Loucy (cell line): ENCODE measurements around the gene PLEKHG4B.
"Not testable (repeated sequence)": the region's sequence is repeated elsewhere in the genome, so short reads cannot be mapped to it uniquely, and the experiment has no call there.

Experiments
- H2AFZ ChIP-seq: fragments of 200-600 bp; sonication (generic); 2 replicates; pipeline ENCODE4 v1.6.0; 2016; ENCODE audit warnings: antibody characterized with exemption, mild to moderate bottlenecking, low read length, moderate library complexity
- H3F3A ChIP-seq: fragments of 200-600 bp; 2 replicates; pipeline ENCODE4 v1.6.0; 2016; ENCODE audit warnings: antibody characterized with exemption, low read depth, mild to moderate bottlenecking
- H3K27me3 ChIP-seq: fragments of 200-600 bp; sonication (generic); 2 replicates; pipeline ENCODE4 v1.6.1; 2014; ENCODE audit warnings: low read length, mild to moderate bottlenecking; ENCODE audit not compliant: insufficient read depth, poor library complexity, severe bottlenecking
- H3K36me3 ChIP-seq: fragments of 200-600 bp; sonication (generic); 2 replicates; pipeline ENCODE4 v1.6.1; 2016; ENCODE audit warnings: low read length; ENCODE audit not compliant: insufficient read depth
- H3K4me1 ChIP-seq: fragments of 200-600 bp; sonication (generic); 2 replicates; pipeline ENCODE4 v1.5.1; 2014; ENCODE audit warnings: low read length, mild to moderate bottlenecking; ENCODE audit not compliant: insufficient read depth, poor library complexity, severe bottlenecking
- H3K4me2 ChIP-seq: fragments of 200-600 bp; sonication (generic); 2 replicates; pipeline ENCODE4 v1.6.0; 2014; ENCODE audit warnings: antibody characterized with exemption, low read length, low read depth, mild to moderate bottlenecking; ENCODE audit not compliant: poor library complexity, severe bottlenecking
- H3K4me3 ChIP-seq: fragments of 200-600 bp; sonication (generic); 2 replicates; pipeline ENCODE4 v1.5.1; 2014; ENCODE audit warnings: low read length, mild to moderate bottlenecking, mixed read lengths; ENCODE audit not compliant: poor library complexity, severe bottlenecking
- H3K79me2 ChIP-seq: fragments of 200-600 bp; sonication (generic); 2 replicates; pipeline ENCODE4 v1.6.1; 2014; ENCODE audit warnings: low read length; ENCODE audit not compliant: insufficient read depth
- H3K9ac ChIP-seq: fragments of 200-600 bp; sonication (generic); 2 replicates; pipeline ENCODE4 v1.6.0; 2014; ENCODE audit warnings: mild to moderate bottlenecking, low read depth, low read length, moderate library complexity; ENCODE audit not compliant: poor library complexity, severe bottlenecking
- H3K9me2 ChIP-seq: fragments of 200-600 bp; sonication (generic); replicated peaks from 2 replicates; pipeline ENCODE4 v1.6.1; 2016; ENCODE audit warnings: low read depth, low read length, mixed read lengths
- H3K9me3 ChIP-seq: fragments of 200-600 bp; sonication (generic); 2 replicates; pipeline ENCODE4 v1.6.1; 2014; ENCODE audit warnings: mild to moderate bottlenecking, antibody characterized with exemption, low read length, low read depth; ENCODE audit not compliant: insufficient read depth
- H4K20me1 ChIP-seq: fragments of 200-600 bp; sonication (generic); 2 replicates; pipeline ENCODE4 v1.6.0; 2014; ENCODE audit warnings: antibody characterized with exemption, low read length, mild to moderate bottlenecking; ENCODE audit not compliant: insufficient read depth, poor library complexity, severe bottlenecking
- EZH2phosphoT487 ChIP-seq: fragments of 200-600 bp; IDR thresholded peaks from 2 replicates; pipeline ENCODE4 v1.6.1; 2018; ENCODE audit warnings: antibody characterized with exemption, mild to moderate bottlenecking, moderate library complexity, borderline replicate concordance
- TF ChIP-seq, protein P1 (sequence below): fragments of 200-600 bp; sonication (generic); conservative IDR thresholded peaks from 2 replicates; pipeline ENCODE4 v1.5.1; 2014; ENCODE audit warnings: mild to moderate bottlenecking, antibody characterized with exemption, low read length

Gene PLEKHG4B, protein sequence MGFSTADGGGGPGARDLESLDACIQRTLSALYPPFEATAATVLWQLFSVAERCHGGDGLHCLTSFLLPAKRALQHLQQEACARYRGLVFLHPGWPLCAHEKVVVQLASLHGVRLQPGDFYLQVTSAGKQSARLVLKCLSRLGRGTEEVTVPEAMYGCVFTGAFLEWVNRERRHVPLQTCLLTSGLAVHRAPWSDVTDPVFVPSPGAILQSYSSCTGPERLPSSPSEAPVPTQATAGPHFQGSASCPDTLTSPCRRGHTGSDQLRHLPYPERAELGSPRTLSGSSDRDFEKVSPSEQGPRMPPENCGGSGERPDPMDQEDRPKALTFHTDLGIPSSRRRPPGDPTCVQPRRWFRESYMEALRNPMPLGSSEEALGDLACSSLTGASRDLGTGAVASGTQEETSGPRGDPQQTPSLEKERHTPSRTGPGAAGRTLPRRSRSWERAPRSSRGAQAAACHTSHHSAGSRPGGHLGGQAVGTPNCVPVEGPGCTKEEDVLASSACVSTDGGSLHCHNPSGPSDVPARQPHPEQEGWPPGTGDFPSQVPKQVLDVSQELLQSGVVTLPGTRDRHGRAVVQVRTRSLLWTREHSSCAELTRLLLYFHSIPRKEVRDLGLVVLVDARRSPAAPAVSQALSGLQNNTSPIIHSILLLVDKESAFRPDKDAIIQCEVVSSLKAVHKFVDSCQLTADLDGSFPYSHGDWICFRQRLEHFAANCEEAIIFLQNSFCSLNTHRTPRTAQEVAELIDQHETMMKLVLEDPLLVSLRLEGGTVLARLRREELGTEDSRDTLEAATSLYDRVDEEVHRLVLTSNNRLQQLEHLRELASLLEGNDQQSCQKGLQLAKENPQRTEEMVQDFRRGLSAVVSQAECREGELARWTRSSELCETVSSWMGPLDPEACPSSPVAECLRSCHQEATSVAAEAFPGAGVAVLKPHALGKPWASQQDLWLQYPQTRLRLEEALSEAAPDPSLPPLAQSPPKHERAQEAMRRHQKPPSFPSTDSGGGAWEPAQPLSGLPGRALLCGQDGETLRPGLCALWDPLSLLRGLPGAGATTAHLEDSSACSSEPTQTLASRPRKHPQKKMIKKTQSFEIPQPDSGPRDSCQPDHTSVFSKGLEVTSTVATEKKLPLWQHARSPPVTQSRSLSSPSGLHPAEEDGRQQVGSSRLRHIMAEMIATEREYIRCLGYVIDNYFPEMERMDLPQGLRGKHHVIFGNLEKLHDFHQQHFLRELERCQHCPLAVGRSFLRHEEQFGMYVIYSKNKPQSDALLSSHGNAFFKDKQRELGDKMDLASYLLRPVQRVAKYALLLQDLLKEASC (N-terminal part only)

GRCh38 chr5:91556-92263 is at the start of gene PLEKHG4B:
Gene PLEKHG4B (plus strand): TSS chr5:92168. CDS start chr5:92232, 64 bp downstream.
- no peaks in the 10 kb centered on the region for H3K9me2 ChIP-seq
- no peak within 1 kb of the TSS for H3K4me2 ChIP-seq
- no peak within 1 kb of the TSS for H3K4me3 ChIP-seq
- no peaks in the 10 kb centered on the region for H3K36me3 ChIP-seq
- H3K9me3 ChIP-seq: no peaks in the 10 kb centered on the region; the same call in 1 of the 2 replicates
- no peaks in the 10 kb centered on the region for H3F3A ChIP-seq
- no peak within 1 kb of the TSS for H2AFZ ChIP-seq
- no peak within 1 kb of the TSS for H3K9ac ChIP-seq
- no peaks in the 10 kb centered on the region for H3K27me3 ChIP-seq
- no peaks in the 10 kb centered on the region for H3K79me2 ChIP-seq
- no peaks in the 10 kb centered on the region for H3K4me1 ChIP-seq
- H4K20me1 ChIP-seq: no peaks in the 10 kb centered on the region
- no peak for TF ChIP-seq EZH2phosphoT487
- TF ChIP-seq, protein P1, sequence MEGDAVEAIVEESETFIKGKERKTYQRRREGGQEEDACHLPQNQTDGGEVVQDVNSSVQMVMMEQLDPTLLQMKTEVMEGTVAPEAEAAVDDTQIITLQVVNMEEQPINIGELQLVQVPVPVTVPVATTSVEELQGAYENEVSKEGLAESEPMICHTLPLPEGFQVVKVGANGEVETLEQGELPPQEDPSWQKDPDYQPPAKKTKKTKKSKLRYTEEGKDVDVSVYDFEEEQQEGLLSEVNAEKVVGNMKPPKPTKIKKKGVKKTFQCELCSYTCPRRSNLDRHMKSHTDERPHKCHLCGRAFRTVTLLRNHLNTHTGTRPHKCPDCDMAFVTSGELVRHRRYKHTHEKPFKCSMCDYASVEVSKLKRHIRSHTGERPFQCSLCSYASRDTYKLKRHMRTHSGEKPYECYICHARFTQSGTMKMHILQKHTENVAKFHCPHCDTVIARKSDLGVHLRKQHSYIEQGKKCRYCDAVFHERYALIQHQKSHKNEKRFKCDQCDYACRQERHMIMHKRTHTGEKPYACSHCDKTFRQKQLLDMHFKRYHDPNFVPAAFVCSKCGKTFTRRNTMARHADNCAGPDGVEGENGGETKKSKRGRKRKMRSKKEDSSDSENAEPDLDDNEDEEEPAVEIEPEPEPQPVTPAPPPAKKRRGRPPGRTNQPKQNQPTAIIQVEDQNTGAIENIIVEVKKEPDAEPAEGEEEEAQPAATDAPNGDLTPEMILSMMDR: no peak

DNA sequence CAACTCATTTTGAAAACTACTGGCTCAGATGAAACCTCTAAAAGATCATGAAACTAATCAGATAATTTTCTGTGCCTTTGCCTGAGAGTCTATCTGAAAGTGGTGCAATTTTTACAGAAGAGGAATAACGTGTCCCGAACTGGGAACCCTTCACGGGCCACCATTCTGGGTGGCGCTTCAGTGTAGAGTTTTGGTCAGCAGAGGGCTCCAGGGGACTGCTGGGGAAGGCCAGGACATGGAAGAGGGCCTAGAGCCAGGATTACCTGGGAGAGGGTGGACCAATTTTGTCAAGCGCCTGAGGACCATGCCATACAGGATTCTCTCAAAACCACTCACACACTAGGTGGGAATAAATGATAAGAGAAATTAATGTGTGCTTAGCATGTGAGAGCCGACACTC is 49.7 kb upstream of the PLEKHG4B start:
- Histone ChIP-seq H2AFZ (no peak overlapping the region), H3F3A (no peaks in the 10 kb centered on the region), H3K9me3 (no peaks in the 10 kb centered on the region), H3K9ac (no peak overlapping the region), H4K20me1 (no peaks in the 10 kb centered on the region), H3K36me3 (no peaks in the 10 kb centered on the region), H3K4me1 (peaks cover 7% of the 10 kb centered on the region), H3K79me2 (no peaks in the 10 kb centered on the region), H3K9me2 (no peaks in the 10 kb centered on the region), H3K4me2 (no peak overlapping the region), H3K27me3 (no peaks in the 10 kb centered on the region), H3K4me3 (no peak overlapping the region)
- TF ChIP-seq EZH2phosphoT487: no peak
- TF ChIP-seq, protein P1: peak; percentile 64

GRCh38 chr5:48192-48591 is 43.8 kb upstream of the PLEKHG4B start:
- H3K9me2 ChIP-seq: no peaks in the 10 kb centered on the region
- H3F3A ChIP-seq: no peaks in the 10 kb centered on the region
- TF ChIP-seq, protein P1: no peak
- no peak for TF ChIP-seq EZH2phosphoT487
- H3K9me3 ChIP-seq: peaks cover 5% of the 10 kb centered on the region; the same call in 1 of the 2 replicates
- H3K4me3 ChIP-seq: no peak overlapping the region
- H3K27me3 ChIP-seq: no peaks in the 10 kb centered on the region
- no peak overlapping the region for H3K9ac ChIP-seq
- no peaks in the 10 kb centered on the region for H3K79me2 ChIP-seq
- H3K36me3 ChIP-seq: no peaks in the 10 kb centered on the region
- no peak overlapping the region for H2AFZ ChIP-seq
- H3K4me1 ChIP-seq: peaks cover 7% of the 10 kb centered on the region
- no peaks in the 10 kb centered on the region for H4K20me1 ChIP-seq
- no peak overlapping the region for H3K4me2 ChIP-seq

GRCh38 chr5:49530-49929 is 42.4 kb upstream of the PLEKHG4B start:
- not testable (repeated sequence) for H3K4me3 ChIP-seq, H3F3A ChIP-seq, H3K27me3 ChIP-seq, H3K9me3 ChIP-seq, H4K20me1 ChIP-seq, H3K79me2 ChIP-seq, H3K9ac ChIP-seq, H2AFZ ChIP-seq, H3K9me2 ChIP-seq, H3K4me2 ChIP-seq, H3K4me1 ChIP-seq, H3K36me3 ChIP-seq
